ENCODE data around the gene EPO.
"Not testable (repeated sequence)": the region's sequence is repeated elsewhere in the genome, so short reads cannot be mapped to it uniquely, and the experiment has no call there.

The EPO gene

DNA sequence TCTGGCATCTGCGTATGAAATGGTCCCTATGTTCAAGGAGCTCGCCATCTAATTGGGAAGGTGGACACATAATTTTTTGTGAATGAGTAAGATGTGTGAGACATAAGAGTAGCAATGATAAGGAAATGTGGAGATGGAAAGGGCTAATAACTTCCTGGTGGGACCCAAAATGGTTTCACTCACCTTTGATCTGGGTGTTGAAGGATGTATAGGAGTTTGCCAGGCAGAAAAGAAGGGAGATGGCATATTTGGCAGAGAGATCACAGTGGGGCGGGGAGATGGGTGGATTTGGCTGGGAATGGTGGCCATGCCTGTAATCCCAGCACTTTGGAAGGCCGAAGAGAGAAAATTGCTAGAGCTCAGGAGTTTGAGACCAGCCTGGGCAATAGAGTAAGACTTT lies 9.8 kb upstream of the EPO start:
- Histone ChIP-seq H3K27ac (no peak overlapping the region), H3K4me3 (no peak overlapping the region)
- no peak for DNase-seq (ENCODE audit: low spot score)
- TF ChIP-seq, protein P1, sequence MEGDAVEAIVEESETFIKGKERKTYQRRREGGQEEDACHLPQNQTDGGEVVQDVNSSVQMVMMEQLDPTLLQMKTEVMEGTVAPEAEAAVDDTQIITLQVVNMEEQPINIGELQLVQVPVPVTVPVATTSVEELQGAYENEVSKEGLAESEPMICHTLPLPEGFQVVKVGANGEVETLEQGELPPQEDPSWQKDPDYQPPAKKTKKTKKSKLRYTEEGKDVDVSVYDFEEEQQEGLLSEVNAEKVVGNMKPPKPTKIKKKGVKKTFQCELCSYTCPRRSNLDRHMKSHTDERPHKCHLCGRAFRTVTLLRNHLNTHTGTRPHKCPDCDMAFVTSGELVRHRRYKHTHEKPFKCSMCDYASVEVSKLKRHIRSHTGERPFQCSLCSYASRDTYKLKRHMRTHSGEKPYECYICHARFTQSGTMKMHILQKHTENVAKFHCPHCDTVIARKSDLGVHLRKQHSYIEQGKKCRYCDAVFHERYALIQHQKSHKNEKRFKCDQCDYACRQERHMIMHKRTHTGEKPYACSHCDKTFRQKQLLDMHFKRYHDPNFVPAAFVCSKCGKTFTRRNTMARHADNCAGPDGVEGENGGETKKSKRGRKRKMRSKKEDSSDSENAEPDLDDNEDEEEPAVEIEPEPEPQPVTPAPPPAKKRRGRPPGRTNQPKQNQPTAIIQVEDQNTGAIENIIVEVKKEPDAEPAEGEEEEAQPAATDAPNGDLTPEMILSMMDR (IDR thresholded peaks at IDR 0.05), result no peak

DNA sequence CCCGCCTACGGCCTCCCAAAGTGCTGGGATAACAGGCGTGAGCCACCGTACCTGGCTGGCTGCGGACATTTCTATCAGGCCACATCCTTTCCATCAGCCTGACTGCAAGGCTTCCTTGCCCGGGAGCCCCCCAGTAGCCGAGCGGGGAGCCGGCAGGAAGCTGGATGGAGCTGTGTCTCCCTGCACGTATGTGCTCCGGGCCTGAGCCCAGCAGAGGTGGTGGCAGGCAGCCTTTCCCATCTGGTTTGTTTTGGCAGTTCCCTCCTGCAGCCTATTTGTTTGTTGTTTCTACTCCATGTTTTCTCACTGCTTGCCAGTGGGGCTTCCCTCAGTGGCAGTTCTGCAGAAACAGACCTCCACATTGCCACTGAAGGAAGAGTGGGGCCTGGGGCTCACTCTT lies 8.9 kb upstream of the EPO start:
- no peak overlapping the region for H3K27ac ChIP-seq
- no peak overlapping the region for H3K4me3 ChIP-seq
- TF ChIP-seq, protein P1 (IDR thresholded peaks at IDR 0.05), result no peak
- DNase-seq (ENCODE audit: low spot score), result no peak

DNA sequence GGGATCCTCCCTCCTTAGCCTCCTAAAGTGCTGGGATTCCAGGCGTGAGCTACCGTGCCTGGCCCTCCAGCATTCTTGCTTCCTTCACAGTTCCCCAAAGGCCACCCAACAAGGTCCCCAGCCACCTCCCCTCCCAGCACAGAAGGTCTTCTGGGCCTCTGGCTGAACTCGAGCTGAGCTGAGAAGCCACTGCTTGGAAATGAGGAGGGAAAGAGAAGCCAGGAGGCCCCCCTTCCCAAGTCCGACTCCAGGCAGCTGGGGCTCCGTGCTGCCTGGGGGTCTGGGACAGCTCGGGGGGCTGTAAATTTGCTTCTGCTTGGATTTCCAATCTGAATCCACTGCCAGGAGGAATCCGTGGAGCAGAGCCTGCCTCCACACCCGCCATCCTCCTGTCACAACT lies 5.5 kb upstream of the EPO start:
- no peak for DNase-seq (ENCODE audit: low spot score)
- no peak overlapping the region for H3K4me3 ChIP-seq
- TF ChIP-seq, protein P1 (IDR thresholded peaks at IDR 0.05), result no peak

DNA sequence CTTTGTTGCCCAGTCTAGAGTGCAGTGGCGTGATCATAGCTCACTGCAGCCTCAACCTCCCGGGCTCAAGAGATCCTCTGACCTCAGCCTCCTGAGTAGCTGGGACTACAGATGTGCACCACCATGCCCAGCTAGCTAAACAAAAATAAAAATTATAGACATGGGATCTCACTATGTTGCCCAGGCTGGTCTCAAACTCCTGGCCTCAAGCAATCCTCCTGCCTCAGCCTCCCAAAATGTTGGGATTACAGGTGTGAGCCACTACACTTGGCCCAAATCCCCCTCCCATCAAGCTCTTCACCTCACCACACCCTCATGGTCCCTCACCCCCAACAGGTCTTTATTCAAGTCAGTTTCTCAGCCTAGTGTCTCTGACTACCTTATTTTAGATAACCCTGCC lies 3.2 kb upstream of the EPO start:
- DNase-seq (ENCODE audit: low spot score); H3K4me3 ChIP-seq; H3K27ac ChIP-seq: not testable (repeated sequence)

More for the DNA sequence above, 5.5 kb upstream of the EPO start:
- H3K27ac ChIP-seq, result no peak overlapping the region

DNA sequence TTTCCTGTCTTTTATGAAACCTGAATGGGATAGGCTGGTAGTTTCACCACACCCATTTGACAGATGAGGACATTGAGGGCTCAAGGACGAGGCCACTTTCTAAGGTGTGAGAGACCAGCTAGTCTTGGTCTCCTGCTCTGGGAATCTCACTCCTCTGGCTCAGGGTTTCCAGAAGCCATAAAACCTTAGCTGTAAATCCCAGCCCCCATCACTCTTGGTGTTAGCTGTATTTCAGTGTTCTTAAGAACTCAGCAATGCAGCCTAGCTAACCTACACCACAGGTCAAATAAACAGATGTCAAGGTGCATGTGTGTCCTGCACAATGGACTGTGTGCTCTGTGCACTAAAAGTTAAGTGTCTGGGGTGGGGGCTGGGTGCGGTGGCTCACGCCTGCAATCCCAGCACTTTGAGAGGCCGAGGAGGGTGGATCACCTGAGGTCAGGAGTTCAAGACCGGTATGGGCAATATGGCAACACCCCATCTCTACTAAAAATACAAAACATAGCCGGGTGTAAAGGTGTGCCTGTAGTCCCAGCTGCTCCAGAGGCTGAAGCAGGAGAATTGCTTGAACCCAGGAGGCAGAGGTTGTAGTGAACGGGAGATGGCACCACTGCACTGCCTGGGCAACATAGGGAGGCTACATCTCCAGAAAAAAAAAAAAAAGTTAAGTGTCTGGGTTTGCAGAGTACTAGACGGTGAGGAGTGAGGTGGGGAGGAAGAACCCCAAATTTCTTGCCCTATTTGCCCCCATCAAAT lies 567 bp upstream of the EPO start:
- no peak overlapping the region for H3K27ac ChIP-seq
- no peak overlapping the region for H3K4me3 ChIP-seq
- no peak for DNase-seq (ENCODE audit: low spot score)
- TF ChIP-seq, protein P1 (IDR thresholded peaks at IDR 0.05), result no peak

DNA sequence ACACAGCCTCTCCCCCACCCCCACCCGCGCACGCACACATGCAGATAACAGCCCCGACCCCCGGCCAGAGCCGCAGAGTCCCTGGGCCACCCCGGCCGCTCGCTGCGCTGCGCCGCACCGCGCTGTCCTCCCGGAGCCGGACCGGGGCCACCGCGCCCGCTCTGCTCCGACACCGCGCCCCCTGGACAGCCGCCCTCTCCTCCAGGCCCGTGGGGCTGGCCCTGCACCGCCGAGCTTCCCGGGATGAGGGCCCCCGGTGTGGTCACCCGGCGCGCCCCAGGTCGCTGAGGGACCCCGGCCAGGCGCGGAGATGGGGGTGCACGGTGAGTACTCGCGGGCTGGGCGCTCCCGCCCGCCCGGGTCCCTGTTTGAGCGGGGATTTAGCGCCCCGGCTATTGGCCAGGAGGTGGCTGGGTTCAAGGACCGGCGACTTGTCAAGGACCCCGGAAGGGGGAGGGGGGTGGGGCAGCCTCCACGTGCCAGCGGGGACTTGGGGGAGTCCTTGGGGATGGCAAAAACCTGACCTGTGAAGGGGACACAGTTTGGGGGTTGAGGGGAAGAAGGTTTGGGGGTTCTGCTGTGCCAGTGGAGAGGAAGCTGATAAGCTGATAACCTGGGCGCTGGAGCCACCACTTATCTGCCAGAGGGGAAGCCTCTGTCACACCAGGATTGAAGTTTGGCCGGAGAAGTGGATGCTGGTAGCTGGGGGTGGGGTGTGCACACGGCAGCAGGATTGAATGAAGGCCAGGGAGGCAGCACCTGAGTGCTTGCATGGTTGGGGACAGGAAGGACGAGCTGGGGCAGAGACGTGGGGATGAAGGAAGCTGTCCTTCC lies 620 bp downstream of the EPO start:
- TF ChIP-seq, protein P1 (IDR thresholded peaks at IDR 0.05), result no peak
- no peak for DNase-seq (ENCODE audit: low spot score)
- H3K4me3 ChIP-seq, result peak overlapping the region; percentile 47

DNA sequence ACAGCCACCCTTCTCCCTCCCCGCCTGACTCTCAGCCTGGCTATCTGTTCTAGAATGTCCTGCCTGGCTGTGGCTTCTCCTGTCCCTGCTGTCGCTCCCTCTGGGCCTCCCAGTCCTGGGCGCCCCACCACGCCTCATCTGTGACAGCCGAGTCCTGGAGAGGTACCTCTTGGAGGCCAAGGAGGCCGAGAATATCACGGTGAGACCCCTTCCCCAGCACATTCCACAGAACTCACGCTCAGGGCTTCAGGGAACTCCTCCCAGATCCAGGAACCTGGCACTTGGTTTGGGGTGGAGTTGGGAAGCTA lies 1.2 kb downstream of the EPO start:
- Histone ChIP-seq H3K27ac (no peak overlapping the region), H3K4me3 (no peak overlapping the region)
- DNase-seq (ENCODE audit: low spot score), result no peak
- TF ChIP-seq, protein P1 (IDR thresholded peaks at IDR 0.05), result no peak

More for the DNA sequence above, 620 bp downstream of the EPO start:
- H3K27ac ChIP-seq, result no peak overlapping the region
